ENCODE results near the gene CSTPP1.

The CSTPP1 gene

DNA sequence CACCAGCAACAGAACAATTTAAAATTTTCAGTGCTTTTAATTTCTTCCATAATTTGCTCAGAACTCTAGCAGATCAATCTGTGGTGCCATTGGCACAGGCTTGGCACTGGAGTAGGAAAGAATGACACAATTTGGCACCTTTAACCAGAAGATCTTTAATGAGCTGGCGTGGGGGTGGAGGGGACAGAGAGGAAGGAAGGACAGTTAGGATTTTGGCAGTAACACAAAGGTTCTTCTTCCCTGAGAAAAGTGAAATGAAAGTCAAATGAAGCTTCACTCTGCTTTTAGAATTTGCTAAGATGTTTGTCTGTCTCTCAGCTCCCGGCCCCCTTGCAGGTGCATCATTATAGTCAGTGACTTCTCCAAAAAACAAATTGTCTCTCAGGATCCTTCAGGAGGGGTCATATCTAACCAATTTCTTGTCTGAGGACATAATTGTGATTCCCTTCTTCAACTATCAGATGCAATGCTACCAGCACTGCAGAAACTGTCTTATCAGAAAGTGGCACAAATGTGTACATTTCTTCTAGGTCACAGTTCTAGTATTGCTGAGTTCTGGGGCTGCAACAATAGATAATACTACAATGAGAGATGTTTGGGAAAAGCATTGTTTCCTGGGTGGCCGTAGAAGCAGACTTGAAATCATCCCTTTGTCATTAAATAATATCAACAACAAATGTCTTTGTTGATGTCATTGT, 66.8 kb downstream of the CSTPP1 start:
- Histone ChIP-seq H3K9ac (ENCODE audit: low read length) (no peak overlapping the region), H3K4me1 (ENCODE audit: control insufficient read depth, insufficient read depth, low read length) (peaks cover 28% of the 10 kb centered on the region)

DNA sequence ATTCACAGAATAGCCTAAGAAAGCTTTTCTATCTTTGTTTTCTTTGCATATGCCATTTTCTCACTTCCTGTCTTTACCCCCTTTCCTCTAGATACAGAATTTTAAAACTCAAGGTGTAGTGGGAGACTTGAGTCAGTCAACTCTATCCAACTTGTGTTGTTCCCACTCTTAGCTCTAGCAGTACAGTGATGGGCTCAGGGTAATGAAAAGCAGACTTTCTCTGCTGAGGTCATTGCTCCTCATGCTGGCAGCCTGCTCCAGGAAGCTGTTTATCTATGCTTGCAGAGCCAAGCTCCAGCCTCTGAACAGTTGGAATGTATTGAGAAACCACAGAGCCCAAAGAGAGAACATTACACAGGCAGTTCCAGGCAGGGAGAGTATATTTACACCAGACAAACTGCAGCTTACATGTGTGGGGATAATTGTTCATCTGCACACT, 68.1 kb downstream of the CSTPP1 start:
- H3K27me3 ChIP-seq (ENCODE audit: control insufficient read depth, insufficient read depth, low read length), result no peaks in the 10 kb centered on the region
- no peaks in the 10 kb centered on the region for H3K9me3 ChIP-seq (ENCODE audit: control insufficient read depth, low read length)
- H3K4me3 ChIP-seq (ENCODE audit: low read length), result no peak overlapping the region
- H3K4me1 ChIP-seq (ENCODE audit: control insufficient read depth, insufficient read depth, low read length), result peaks cover 28% of the 10 kb centered on the region
- H3K36me3 ChIP-seq (ENCODE audit: control insufficient read depth, insufficient read depth, low read length), result no peaks in the 10 kb centered on the region
- H3K9ac ChIP-seq (ENCODE audit: low read length), result no peak overlapping the region

More for the DNA sequence above, 66.8 kb downstream of the CSTPP1 start:
- no peaks in the 10 kb centered on the region for H3K27me3 ChIP-seq (ENCODE audit: control insufficient read depth, insufficient read depth, low read length)
- H3K4me3 ChIP-seq (ENCODE audit: low read length), result no peak overlapping the region
- H3K36me3 ChIP-seq (ENCODE audit: control insufficient read depth, insufficient read depth, low read length), result no peaks in the 10 kb centered on the region
- no peaks in the 10 kb centered on the region for H3K9me3 ChIP-seq (ENCODE audit: control insufficient read depth, low read length)

DNA sequence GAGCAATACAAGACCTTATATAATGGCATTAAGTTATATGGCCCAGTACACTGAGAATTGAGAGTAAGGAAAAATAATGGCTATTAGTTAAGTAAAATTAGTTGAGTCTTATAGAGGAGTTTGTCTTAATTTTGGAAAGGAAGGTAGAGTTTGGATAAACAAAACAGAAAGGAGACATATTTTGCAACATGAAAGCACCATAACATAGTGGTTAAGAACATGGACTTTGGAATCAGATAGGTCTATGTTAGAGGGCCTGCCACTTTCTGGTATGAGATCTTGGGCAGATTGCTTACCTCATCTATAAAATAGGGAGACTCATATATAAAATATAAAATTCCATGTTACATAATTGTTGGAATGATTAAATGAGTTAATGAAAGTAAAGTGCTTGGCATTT, 68.9 kb downstream of the CSTPP1 start:
- Histone ChIP-seq H3K4me3 (ENCODE audit: low read length) (no peak overlapping the region), H3K4me1 (ENCODE audit: control insufficient read depth, insufficient read depth, low read length) (peaks cover 28% of the 10 kb centered on the region), H3K9ac (ENCODE audit: low read length) (no peak overlapping the region), H3K27me3 (ENCODE audit: control insufficient read depth, insufficient read depth, low read length) (no peaks in the 10 kb centered on the region), H3K9me3 (ENCODE audit: control insufficient read depth, low read length) (no peaks in the 10 kb centered on the region), H3K36me3 (ENCODE audit: control insufficient read depth, insufficient read depth, low read length) (no peaks in the 10 kb centered on the region)

DNA sequence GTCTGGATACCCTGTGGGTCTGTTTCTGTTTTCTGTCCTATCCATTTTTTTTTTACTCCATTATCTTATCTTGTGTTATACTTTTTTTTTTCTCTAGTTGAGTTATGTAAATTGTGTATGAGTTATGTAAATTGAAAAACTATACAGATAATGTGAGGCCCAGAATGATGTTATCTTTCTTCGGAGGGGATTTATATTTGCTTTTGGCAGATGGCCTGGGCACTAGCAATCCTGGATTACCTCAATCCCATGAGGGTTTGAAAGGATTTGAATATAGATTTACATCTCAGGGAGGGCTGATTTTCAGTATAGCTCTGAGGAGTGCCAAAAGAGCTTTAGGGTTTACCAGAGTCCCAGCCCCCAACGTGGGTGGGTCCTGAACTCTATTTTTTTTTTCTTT, 71.0 kb downstream of the CSTPP1 start:
- H3K36me3 ChIP-seq (ENCODE audit: control insufficient read depth, insufficient read depth, low read length), result no peaks in the 10 kb centered on the region
- no peaks in the 10 kb centered on the region for H3K27me3 ChIP-seq (ENCODE audit: control insufficient read depth, insufficient read depth, low read length)
- H3K4me3 ChIP-seq (ENCODE audit: low read length), result no peak overlapping the region
- H3K4me1 ChIP-seq (ENCODE audit: control insufficient read depth, insufficient read depth, low read length), result peaks cover 31% of the 10 kb centered on the region
- no peaks in the 10 kb centered on the region for H3K9me3 ChIP-seq (ENCODE audit: control insufficient read depth, low read length)
- H3K9ac ChIP-seq (ENCODE audit: low read length), result no peak overlapping the region

DNA sequence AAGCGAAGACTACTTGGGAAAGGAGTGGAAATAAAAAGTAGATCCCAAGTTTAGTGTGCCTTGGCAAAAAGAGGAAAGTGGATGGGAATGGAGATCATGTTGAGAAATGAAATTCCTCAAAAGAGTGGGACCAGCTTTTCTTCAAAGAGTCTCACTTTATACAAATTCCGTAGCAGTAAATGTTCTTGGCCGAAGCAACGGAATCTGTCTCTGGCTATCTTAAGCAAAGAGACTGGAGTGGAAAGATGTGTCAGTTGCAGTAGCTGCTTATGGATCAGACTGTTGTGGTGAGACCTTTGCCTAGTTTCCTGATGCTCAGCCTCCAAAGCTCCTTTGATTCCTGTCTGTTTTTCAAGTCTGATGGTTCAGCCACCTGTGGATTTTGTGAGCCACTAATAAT, 73.6 kb downstream of the CSTPP1 start:
- Histone ChIP-seq H3K27me3 (ENCODE audit: control insufficient read depth, insufficient read depth, low read length) (no peaks in the 10 kb centered on the region), H3K4me1 (ENCODE audit: control insufficient read depth, insufficient read depth, low read length) (peaks cover 11% of the 10 kb centered on the region), H3K36me3 (ENCODE audit: control insufficient read depth, insufficient read depth, low read length) (no peaks in the 10 kb centered on the region), H3K4me3 (ENCODE audit: low read length) (no peak overlapping the region), H3K9me3 (ENCODE audit: control insufficient read depth, low read length) (no peaks in the 10 kb centered on the region), H3K9ac (ENCODE audit: low read length) (no peak overlapping the region)

DNA sequence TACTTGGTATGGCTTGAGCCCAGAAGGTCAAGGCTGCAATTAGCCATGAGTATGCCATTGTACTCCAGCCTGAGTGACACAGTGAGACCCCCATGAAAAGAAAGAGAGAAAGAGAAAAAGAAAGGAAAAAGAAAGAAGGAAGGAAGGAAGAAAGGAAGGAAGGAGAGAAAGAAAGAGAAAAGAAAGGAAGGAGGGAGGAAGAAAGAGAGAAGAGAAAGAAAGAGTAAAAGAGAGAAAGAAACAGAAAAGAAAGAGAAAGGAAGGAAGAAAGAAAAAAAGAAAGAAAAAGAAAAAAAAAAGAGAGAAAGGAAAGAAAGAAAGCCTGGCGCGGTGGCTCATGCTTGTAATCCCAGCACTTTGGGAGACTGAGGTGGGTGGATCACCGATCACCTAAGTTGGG, 77.5 kb downstream of the CSTPP1 start:
- H3K4me3 ChIP-seq (ENCODE audit: low read length), result no peak overlapping the region
- peaks cover 6% of the 10 kb centered on the region for H3K4me1 ChIP-seq (ENCODE audit: control insufficient read depth, insufficient read depth, low read length)
- H3K27me3 ChIP-seq (ENCODE audit: control insufficient read depth, insufficient read depth, low read length), result no peaks in the 10 kb centered on the region
- H3K36me3 ChIP-seq (ENCODE audit: control insufficient read depth, insufficient read depth, low read length), result no peaks in the 10 kb centered on the region
- no peaks in the 10 kb centered on the region for H3K9me3 ChIP-seq (ENCODE audit: control insufficient read depth, low read length)
- no peak overlapping the region for H3K9ac ChIP-seq (ENCODE audit: low read length)

DNA sequence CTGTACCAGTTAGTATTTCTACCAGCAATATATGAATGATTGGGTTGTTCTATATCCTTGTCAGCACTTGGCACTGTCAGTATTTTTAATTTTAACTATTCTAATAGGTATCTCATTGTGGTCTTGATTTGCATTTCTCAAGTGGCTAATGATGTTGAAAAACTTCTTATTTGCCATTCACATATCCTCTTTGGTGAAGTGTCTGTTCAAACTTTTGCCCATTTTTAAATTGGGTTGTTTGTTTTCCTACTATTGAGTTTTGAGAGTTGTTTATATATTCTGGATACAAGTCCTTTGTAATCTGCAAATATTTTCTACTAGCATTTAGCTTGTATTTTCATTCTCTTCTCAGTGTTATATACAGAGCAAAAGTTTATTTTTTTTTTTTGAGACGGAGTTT, 82.1 kb downstream of the CSTPP1 start:
- Histone ChIP-seq H3K9me3 (ENCODE audit: control insufficient read depth, low read length) (no peaks in the 10 kb centered on the region), H3K4me1 (ENCODE audit: control insufficient read depth, insufficient read depth, low read length) (no peaks in the 10 kb centered on the region), H3K36me3 (ENCODE audit: control insufficient read depth, insufficient read depth, low read length) (no peaks in the 10 kb centered on the region), H3K4me3 (ENCODE audit: low read length) (no peak overlapping the region), H3K27me3 (ENCODE audit: control insufficient read depth, insufficient read depth, low read length) (no peaks in the 10 kb centered on the region), H3K9ac (ENCODE audit: low read length) (no peak overlapping the region)

DNA sequence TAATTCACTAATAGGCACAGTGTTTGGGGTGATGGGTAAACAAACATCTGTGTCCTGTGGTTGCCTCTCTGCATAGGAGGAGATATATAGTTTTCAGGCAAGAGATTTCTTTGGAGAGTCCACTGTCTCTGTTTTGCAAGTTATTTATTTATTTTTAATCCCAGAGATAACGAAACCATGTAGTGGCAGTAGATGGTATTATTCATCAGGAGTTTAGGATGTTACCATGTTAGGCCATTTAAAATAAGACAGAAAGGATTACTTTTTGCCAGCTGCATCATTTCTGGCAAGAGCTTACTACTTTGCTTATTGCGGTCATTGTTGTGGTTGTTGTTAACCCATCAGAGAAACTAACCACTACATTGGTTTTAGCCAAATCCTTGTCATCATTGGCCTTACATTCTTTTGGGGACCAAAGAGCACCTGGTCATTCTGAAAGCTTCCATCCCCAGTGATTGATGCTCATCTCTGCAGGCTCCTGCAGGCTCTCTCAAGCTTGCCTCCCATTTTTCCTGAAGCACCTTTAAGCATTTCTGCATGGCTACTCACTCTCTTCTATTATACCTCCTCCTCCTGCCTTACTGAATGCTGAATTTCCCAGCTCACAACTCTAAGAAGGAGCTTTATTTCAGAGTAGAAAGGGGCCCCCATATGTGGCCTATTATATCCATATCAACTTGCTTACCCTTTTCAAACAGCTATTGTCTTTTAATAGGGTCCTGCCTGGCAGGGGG, 84.4 kb downstream of the CSTPP1 start:
- no peak overlapping the region for H3K9ac ChIP-seq (ENCODE audit: low read length)
- no peaks in the 10 kb centered on the region for H3K4me1 ChIP-seq (ENCODE audit: control insufficient read depth, insufficient read depth, low read length)
- H3K27me3 ChIP-seq (ENCODE audit: control insufficient read depth, insufficient read depth, low read length), result no peaks in the 10 kb centered on the region
- no peaks in the 10 kb centered on the region for H3K36me3 ChIP-seq (ENCODE audit: control insufficient read depth, insufficient read depth, low read length)
- no peak overlapping the region for H3K4me3 ChIP-seq (ENCODE audit: low read length)
- no peaks in the 10 kb centered on the region for H3K9me3 ChIP-seq (ENCODE audit: control insufficient read depth, low read length)

DNA sequence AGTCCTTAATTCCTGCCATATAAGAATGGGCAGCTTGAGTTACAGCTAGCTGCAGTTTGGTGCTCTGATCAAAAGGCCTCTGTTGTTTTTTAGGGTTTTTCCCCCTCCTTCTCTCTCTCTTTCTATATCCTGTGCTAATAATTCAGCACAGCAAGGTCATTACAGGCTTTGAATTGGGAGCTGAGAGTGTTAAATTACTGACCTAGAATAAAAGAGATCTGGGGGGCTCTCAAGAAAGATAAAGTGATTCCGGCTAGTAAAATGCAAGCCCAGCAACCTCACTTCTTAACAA, 84.9 kb downstream of the CSTPP1 start:
- no peaks in the 10 kb centered on the region for H3K9me3 ChIP-seq (ENCODE audit: control insufficient read depth, low read length)
- H3K4me3 ChIP-seq (ENCODE audit: low read length), result no peak overlapping the region
- H3K36me3 ChIP-seq (ENCODE audit: control insufficient read depth, insufficient read depth, low read length), result no peaks in the 10 kb centered on the region
- no peaks in the 10 kb centered on the region for H3K27me3 ChIP-seq (ENCODE audit: control insufficient read depth, insufficient read depth, low read length)
- no peaks in the 10 kb centered on the region for H3K4me1 ChIP-seq (ENCODE audit: control insufficient read depth, insufficient read depth, low read length)
- H3K9ac ChIP-seq (ENCODE audit: low read length), result no peak overlapping the region

DNA sequence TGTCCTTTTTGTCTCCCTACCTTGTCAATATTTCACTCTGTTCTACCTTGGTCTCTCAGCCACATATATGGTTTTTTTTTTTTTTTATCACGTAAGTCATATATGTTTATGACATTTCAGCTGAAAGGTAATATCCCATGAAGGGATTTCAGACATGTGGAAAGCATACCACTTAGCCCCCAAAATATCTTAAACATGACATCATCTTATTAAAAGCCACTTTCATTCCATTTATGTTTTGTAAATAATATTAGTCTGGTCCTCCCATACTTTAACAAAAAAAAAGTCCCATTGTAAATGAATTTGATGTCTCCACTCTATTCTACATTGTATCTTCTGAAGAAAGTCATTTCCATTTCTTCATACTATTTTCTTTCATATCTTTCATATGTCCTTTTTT, 85.4 kb downstream of the CSTPP1 start:
- H3K9ac ChIP-seq (ENCODE audit: low read length), result no peak overlapping the region
- H3K27me3 ChIP-seq (ENCODE audit: control insufficient read depth, insufficient read depth, low read length), result no peaks in the 10 kb centered on the region
- H3K4me1 ChIP-seq (ENCODE audit: control insufficient read depth, insufficient read depth, low read length), result no peaks in the 10 kb centered on the region
- no peaks in the 10 kb centered on the region for H3K9me3 ChIP-seq (ENCODE audit: control insufficient read depth, low read length)
- no peaks in the 10 kb centered on the region for H3K36me3 ChIP-seq (ENCODE audit: control insufficient read depth, insufficient read depth, low read length)
- no peak overlapping the region for H3K4me3 ChIP-seq (ENCODE audit: low read length)

DNA sequence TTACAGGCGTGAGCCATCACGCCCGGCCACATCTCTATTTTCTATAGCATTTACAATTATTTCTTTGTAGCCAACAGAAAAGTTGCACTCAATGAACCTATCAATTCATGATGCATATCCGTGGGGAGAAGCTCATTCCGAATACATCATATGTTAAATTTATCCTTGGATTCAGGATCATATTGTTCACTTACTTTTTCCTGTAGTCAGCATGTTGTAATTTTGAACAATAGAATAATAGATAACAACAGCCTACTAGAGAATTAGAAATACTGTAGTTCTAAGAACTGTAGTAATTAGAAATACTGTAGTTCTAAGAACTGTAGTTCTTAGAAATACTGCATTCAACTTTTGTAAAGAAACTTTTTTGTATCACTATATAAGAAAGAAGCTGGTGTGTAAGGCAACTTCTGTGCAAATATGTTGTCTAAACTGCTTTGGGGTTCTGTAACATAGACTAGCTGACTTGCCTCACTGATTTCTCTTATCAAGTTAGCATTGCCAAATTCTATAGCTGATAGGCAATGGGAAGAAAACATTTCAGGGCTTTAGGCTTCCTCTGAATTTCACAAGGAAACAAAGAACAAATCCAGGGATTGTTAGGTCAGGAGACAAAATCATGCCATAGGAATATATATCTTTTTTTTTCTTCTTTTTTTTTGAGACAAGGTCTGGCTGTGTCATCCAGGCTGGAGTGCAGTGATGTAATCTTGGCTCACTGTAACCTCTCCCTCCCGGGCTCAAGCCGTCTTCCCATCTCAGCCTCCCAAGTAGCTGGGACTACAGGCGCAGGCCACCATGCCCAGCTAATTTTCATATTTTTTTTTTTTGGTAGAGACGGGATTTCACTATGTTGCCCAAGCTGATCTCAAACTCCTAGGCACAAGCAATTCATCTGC, 91.9 kb downstream of the CSTPP1 start:
- Histone ChIP-seq H3K36me3 (ENCODE audit: control insufficient read depth, insufficient read depth, low read length) (no peaks in the 10 kb centered on the region), H3K4me1 (ENCODE audit: control insufficient read depth, insufficient read depth, low read length) (no peaks in the 10 kb centered on the region), H3K9ac (ENCODE audit: low read length) (no peak overlapping the region), H3K27me3 (ENCODE audit: control insufficient read depth, insufficient read depth, low read length) (no peaks in the 10 kb centered on the region), H3K9me3 (ENCODE audit: control insufficient read depth, low read length) (no peaks in the 10 kb centered on the region), H3K4me3 (ENCODE audit: low read length) (no peak overlapping the region)

DNA sequence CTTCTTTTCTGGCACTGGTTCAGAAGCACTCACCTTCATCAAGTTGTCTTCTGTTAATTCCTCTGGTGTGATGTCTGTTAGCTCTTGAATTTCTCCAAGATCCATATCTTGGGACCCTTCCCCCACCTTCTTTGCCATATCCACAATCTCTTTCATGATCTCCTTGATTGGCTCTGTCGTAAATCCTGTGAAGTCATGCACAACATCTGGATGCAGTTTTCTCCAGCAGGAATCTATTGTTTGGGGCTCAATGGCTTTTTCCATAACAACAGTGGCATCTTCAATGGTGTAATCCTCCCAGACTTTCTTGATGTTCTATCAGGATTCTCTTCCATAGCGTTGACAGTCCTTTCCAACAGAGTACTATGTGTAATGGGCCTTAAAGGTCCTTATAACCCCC, 96.9 kb downstream of the CSTPP1 start:
- Histone ChIP-seq H3K27me3 (ENCODE audit: control insufficient read depth, insufficient read depth, low read length) (no peaks in the 10 kb centered on the region), H3K4me3 (ENCODE audit: low read length) (no peak overlapping the region), H3K4me1 (ENCODE audit: control insufficient read depth, insufficient read depth, low read length) (no peaks in the 10 kb centered on the region)

More for the DNA sequence above, 96.9 kb downstream of the CSTPP1 start:
- no peaks in the 10 kb centered on the region for H3K36me3 ChIP-seq (ENCODE audit: control insufficient read depth, insufficient read depth, low read length)
- H3K9ac ChIP-seq (ENCODE audit: low read length), result no peak overlapping the region
- no peaks in the 10 kb centered on the region for H3K9me3 ChIP-seq (ENCODE audit: control insufficient read depth, low read length)

All from mucosa of stomach (tissue), 1 donor.